Measurements from ENCODE around the gene GRPR. TPM values are rescaled to one million over a fixed set of nuclear protein-coding genes. Genes with fewer than 3 reads are reported as not detected.

GRPR gene
- total RNA-seq, 1 experiment from 2014 or later: 28.8 TPM

DNA sequence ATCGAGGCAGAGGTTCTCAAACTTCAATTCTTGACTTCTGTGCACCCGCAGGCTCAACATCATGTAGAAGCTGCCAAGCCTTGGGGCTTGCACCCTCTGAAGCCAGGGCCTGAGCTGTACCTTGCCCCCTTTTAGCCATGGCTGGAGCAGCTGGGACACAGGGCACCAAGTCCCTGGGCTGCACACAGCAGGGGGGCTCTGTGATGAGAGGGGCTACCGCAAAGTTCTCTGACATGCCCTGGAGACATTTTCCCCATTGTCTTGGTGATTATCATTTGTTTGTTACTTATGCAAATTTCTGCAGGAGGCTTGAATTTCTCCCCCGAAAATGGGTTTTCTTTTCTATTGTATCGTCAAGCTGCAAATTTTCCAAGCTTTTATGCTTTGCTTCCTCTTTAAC lies 39.0 kb downstream of the GRPR start:
- no peak overlapping the region for H2BK12ac ChIP-seq (ENCODE audit: insufficient read length, low read depth, low read length)
- H4K8ac ChIP-seq (replicated peaks; ENCODE audit: insufficient read length, low read depth, low read length): no peak overlapping the region
- WGBS (ENCODE audit: extremely low coverage, insufficient read length, low lambda C conversion rate): no CpG with 5 or more reads among the region's 5 CpGs
- H2AFZ ChIP-seq (ENCODE audit: low read length): no peak overlapping the region
- H3K9me3 ChIP-seq (ENCODE audit: control insufficient read depth, low read depth, low read length): no peaks in the 10 kb centered on the region
- no peaks in the 10 kb centered on the region for H3K23me2 ChIP-seq (ENCODE audit: insufficient read length, low read depth, low read length, poor library complexity, severe bottlenecking)
- Mint-ChIP-seq H3K4me1 (peaks cover 42 to 64% of the 10 kb centered on the region in 2 experiments), H3K9me3 (peaks cover 0 to 10% of the 10 kb centered on the region in 2 experiments; a peak in 2 of 5 replicates), H3K27ac (peak overlapping the region in 2 of 3 experiments; percentile 54 to 78; a peak in 4 of 7 replicates), H3K36me3 (ENCODE audit: insufficient read depth in 1 of 3, low read depth in 3 of 3) (peaks cover 17 to 91% (median 41%) of the 10 kb centered on the region in 3 experiments), H3K4me3 (0 out of 5 replicates have a peak overlapping the region, but pooled peaks of 1 of the 2 experiments have one; percentile 9), H3K27me3 (ENCODE audit: low read depth) (no peaks in the 10 kb centered on the region)
- H3K56ac ChIP-seq (ENCODE audit: insufficient read length, low read depth, low read length): no peak overlapping the region
- no peak overlapping the region for H4K5ac ChIP-seq (ENCODE audit: insufficient read length, low read depth, low read length)
- TF ChIP-seq, protein P1, sequence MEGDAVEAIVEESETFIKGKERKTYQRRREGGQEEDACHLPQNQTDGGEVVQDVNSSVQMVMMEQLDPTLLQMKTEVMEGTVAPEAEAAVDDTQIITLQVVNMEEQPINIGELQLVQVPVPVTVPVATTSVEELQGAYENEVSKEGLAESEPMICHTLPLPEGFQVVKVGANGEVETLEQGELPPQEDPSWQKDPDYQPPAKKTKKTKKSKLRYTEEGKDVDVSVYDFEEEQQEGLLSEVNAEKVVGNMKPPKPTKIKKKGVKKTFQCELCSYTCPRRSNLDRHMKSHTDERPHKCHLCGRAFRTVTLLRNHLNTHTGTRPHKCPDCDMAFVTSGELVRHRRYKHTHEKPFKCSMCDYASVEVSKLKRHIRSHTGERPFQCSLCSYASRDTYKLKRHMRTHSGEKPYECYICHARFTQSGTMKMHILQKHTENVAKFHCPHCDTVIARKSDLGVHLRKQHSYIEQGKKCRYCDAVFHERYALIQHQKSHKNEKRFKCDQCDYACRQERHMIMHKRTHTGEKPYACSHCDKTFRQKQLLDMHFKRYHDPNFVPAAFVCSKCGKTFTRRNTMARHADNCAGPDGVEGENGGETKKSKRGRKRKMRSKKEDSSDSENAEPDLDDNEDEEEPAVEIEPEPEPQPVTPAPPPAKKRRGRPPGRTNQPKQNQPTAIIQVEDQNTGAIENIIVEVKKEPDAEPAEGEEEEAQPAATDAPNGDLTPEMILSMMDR (conservative IDR thresholded peaks at IDR 0.05): no peak
- H3K79me2 ChIP-seq (ENCODE audit: insufficient read depth, low read length): no peaks in the 10 kb centered on the region
- H3K27ac ChIP-seq (ENCODE audit: insufficient read length, low read depth, low read length): no peak overlapping the region
- H4K91ac ChIP-seq (ENCODE audit: insufficient read length, low read depth, low read length): no peak overlapping the region
- H3K4me1 ChIP-seq (ENCODE audit: insufficient read depth, low read length): peaks cover 9% of the 10 kb centered on the region; the same call in 1 of the 2 replicates
- H3K9ac ChIP-seq (ENCODE audit: extremely low read depth, insufficient read length, low read length): no peak overlapping the region
- no peak overlapping the region for H2BK20ac ChIP-seq (ENCODE audit: low read depth, low read length, poor library complexity, severe bottlenecking)
- H3K18ac ChIP-seq (ENCODE audit: insufficient read length, low read depth, low read length): no peak overlapping the region
- peak; percentile 63 for DNase-seq
- no peaks in the 10 kb centered on the region for H3K79me1 ChIP-seq (ENCODE audit: insufficient read depth, low read depth, low read length, poor library complexity, severe bottlenecking)
- H3K14ac ChIP-seq (ENCODE audit: insufficient read depth, low read length): no peak overlapping the region; the same call in 1 of the 2 replicates
- no peak overlapping the region for H2AK5ac ChIP-seq (ENCODE audit: insufficient read length, low read length)
- H2BK5ac ChIP-seq (ENCODE audit: insufficient read length, low read length): no peak overlapping the region
- no peak overlapping the region for H2BK120ac ChIP-seq (ENCODE audit: low read depth, low read length, poor library complexity, severe bottlenecking)
- H3K4me2 ChIP-seq (ENCODE audit: insufficient read depth, insufficient read length, low read length): no peak overlapping the region
- H3K4ac ChIP-seq (ENCODE audit: low read depth, low read length): no peak overlapping the region
- H3K27me3 ChIP-seq (ENCODE audit: insufficient read depth, low read length): no peaks in the 10 kb centered on the region
- H3T11ph ChIP-seq (ENCODE audit: low read length): no peak overlapping the region
- H3K23ac ChIP-seq (ENCODE audit: insufficient read length, low read depth, low read length): no peak overlapping the region
- H2BK15ac ChIP-seq (ENCODE audit: low read depth, low read length): no peak overlapping the region
- H4K20me1 ChIP-seq (ENCODE audit: control insufficient read depth, insufficient read depth, insufficient read length): no peaks in the 10 kb centered on the region
